ENCODE measurements around the gene CHRM4. TPM values are rescaled to one million over a fixed set of nuclear protein-coding genes. Genes with fewer than 3 reads are reported as not detected.

The CHRM4 gene
- total and polyA plus RNA-seq, 2 of the 13 experiments (the other 11 are each of a cell fraction or from before 2014, with no cell fraction given), result 0.13 to 0.21 TPM

GRCh38 chr11:46346886-46347636 lies 44.5 kb downstream of the CHRM4 start, which contains the start of gene DGKZ (continued):
- TF ChIP-seq HIC2 (CRISPR knock-in tag; IDR thresholded peaks at IDR 0.05; ENCODE audit: low read depth), result no peak; the same call in 1 of the 2 replicates
- TF ChIP-seq, protein P1, sequence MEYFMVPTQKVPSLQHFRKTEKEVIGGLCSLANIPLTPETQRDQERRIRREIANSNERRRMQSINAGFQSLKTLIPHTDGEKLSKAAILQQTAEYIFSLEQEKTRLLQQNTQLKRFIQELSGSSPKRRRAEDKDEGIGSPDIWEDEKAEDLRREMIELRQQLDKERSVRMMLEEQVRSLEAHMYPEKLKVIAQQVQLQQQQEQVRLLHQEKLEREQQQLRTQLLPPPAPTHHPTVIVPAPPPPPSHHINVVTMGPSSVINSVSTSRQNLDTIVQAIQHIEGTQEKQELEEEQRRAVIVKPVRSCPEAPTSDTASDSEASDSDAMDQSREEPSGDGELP (IDR thresholded peaks at IDR 0.05; ENCODE audit: borderline replicate concordance, low read depth), result no peak
- no peak for TF ChIP-seq ATF6 (CRISPR knock-in tag; conservative IDR thresholded peaks at IDR 0.05)
- TF ChIP-seq, protein P2, sequence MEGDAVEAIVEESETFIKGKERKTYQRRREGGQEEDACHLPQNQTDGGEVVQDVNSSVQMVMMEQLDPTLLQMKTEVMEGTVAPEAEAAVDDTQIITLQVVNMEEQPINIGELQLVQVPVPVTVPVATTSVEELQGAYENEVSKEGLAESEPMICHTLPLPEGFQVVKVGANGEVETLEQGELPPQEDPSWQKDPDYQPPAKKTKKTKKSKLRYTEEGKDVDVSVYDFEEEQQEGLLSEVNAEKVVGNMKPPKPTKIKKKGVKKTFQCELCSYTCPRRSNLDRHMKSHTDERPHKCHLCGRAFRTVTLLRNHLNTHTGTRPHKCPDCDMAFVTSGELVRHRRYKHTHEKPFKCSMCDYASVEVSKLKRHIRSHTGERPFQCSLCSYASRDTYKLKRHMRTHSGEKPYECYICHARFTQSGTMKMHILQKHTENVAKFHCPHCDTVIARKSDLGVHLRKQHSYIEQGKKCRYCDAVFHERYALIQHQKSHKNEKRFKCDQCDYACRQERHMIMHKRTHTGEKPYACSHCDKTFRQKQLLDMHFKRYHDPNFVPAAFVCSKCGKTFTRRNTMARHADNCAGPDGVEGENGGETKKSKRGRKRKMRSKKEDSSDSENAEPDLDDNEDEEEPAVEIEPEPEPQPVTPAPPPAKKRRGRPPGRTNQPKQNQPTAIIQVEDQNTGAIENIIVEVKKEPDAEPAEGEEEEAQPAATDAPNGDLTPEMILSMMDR (CRISPR knock-in tag; IDR thresholded peaks at IDR 0.05), result peak; percentile 72
- no peak for TF ChIP-seq KLF6 (CRISPR knock-in tag; IDR thresholded peaks at IDR 0.05)
- TF ChIP-seq IKZF4 (CRISPR knock-in tag; IDR thresholded peaks at IDR 0.05; ENCODE audit: borderline replicate concordance, low read depth, not compliant biosample characterization), result no peak
- no peak for TF ChIP-seq RCOR2 (CRISPR knock-in tag; IDR thresholded peaks at IDR 0.05)
- TF ChIP-seq, protein P3, sequence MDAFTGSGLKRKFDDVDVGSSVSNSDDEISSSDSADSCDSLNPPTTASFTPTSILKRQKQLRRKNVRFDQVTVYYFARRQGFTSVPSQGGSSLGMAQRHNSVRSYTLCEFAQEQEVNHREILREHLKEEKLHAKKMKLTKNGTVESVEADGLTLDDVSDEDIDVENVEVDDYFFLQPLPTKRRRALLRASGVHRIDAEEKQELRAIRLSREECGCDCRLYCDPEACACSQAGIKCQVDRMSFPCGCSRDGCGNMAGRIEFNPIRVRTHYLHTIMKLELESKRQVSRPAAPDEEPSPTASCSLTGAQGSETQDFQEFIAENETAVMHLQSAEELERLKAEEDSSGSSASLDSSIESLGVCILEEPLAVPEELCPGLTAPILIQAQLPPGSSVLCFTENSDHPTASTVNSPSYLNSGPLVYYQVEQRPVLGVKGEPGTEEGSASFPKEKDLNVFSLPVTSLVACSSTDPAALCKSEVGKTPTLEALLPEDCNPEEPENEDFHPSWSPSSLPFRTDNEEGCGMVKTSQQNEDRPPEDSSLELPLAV (CRISPR knock-in tag; conservative IDR thresholded peaks at IDR 0.05; ENCODE audit: low read depth), result no peak
- peak; percentile 58 for TF ChIP-seq TFDP2 (CRISPR knock-in tag; IDR thresholded peaks at IDR 0.05)
- TF ChIP-seq ZNF205 (CRISPR knock-in tag; IDR thresholded peaks at IDR 0.05), result no peak
- no peak for TF ChIP-seq HNRNPUL1 (IDR thresholded peaks at IDR 0.05; ENCODE audit: low read depth, low read length)
- TF ChIP-seq ZNF691 (CRISPR knock-in tag; IDR thresholded peaks at IDR 0.05; ENCODE audit: borderline replicate concordance, low read depth), result no peak
- no peak for TF ChIP-seq ZNF777 (CRISPR knock-in tag; IDR thresholded peaks at IDR 0.05)
- no peak for TF ChIP-seq ZNF562 (CRISPR knock-in tag; IDR thresholded peaks at IDR 0.05; ENCODE audit: borderline replicate concordance)
- no peak for TF ChIP-seq SOX13 (IDR thresholded peaks at IDR 0.05)
- no peak for TF ChIP-seq SOX13 (CRISPR knock-in tag; conservative IDR thresholded peaks at IDR 0.05 in 1 of 2, IDR thresholded peaks at IDR 0.05 in 1 of 2)
- TF ChIP-seq MTA3 (CRISPR knock-in tag; IDR thresholded peaks at IDR 0.05), result no peak
- TF ChIP-seq ZBTB7A (CRISPR knock-in tag; IDR thresholded peaks at IDR 0.05), result no peak
- TF ChIP-seq SMYD3 (CRISPR knock-in tag; IDR thresholded peaks at IDR 0.05), result no peak
